Liver (tissue), 3 donors: Measurements from ENCODE around the gene RIMBP2.

ENCODE experiments used
- ATF3 ChIP-seq: IDR thresholded peaks from 2 replicates; pipeline ENCODE4 v1.6.1; 2016; ENCODE audit warnings: antibody characterized with exemption
- CTCF ChIP-seq: fragments of 150-350 bp; IDR thresholded peaks from 2 replicates; pipeline ENCODE4 v1.5.1; 2017; ENCODE audit warnings: improper control_type of control experiment, low read depth, low read length; ENCODE audit not compliant: missing input control
- EGR1 ChIP-seq, 2 donors: IDR thresholded peaks; 2 replicates each; pipeline ENCODE4 v1.6.1; 2016 to 2018; ENCODE audit warnings: antibody characterized with exemption in 2 of 2, low read depth in 2 of 2
- FOXA1 ChIP-seq: IDR thresholded peaks from 2 replicates; pipeline ENCODE4 v1.6.1; 2016; ENCODE audit warnings: antibody characterized with exemption
- GABPA ChIP-seq, 2 donors: IDR thresholded peaks in 1 of 2; conservative IDR thresholded peaks in 1 of 2; 2 replicates each; pipeline ENCODE4 v1.6.1; 2016; ENCODE audit warnings: antibody characterized with exemption in 2 of 2, mild to moderate bottlenecking in 1 of 2, moderate library complexity in 1 of 2
- HNF4G ChIP-seq: IDR thresholded peaks from 2 replicates; pipeline ENCODE4 v1.6.1; 2016; ENCODE audit warnings: antibody characterized with exemption
- MAX ChIP-seq: IDR thresholded peaks from 2 replicates; pipeline ENCODE4 v1.6.1; 2016; ENCODE audit warnings: antibody characterized with exemption
- RAD21 ChIP-seq, 2 donors: IDR thresholded peaks; 2 replicates each; pipeline ENCODE4 v1.6.1; 2016; ENCODE audit warnings: antibody characterized with exemption in 2 of 2, mild to moderate bottlenecking in 2 of 2
- SP1 ChIP-seq: IDR thresholded peaks from 2 replicates; pipeline ENCODE4 v1.6.1; 2018; ENCODE audit warnings: antibody characterized with exemption, mild to moderate bottlenecking
- TAF1 ChIP-seq: conservative IDR thresholded peaks from 2 replicates; pipeline ENCODE4 v1.6.1; 2016; ENCODE audit warnings: antibody characterized with exemption, mild to moderate bottlenecking
- YY1 ChIP-seq: IDR thresholded peaks from 2 replicates; pipeline ENCODE4 v1.6.1; 2016; ENCODE audit warnings: antibody characterized with exemption, mild to moderate bottlenecking
- ZBTB33 ChIP-seq: IDR thresholded peaks from 2 replicates; pipeline ENCODE4 v1.6.1; 2016; ENCODE audit warnings: antibody characterized with exemption
- donor health status: healthy.
- donor health status: healthy.

- TF ChIP-seq CTCF (no peak), FOXA1 (no peak), RAD21 (IDR thresholded peaks at IDR 0.05) (no peak), TAF1 (no peak), ZBTB33 (no peak), SP1 (no peak), HNF4G (no peak), MAX (no peak), EGR1 (IDR thresholded peaks at IDR 0.05; ENCODE audit: low read depth in 2 of 2) (no peak), GABPA (IDR thresholded peaks at IDR 0.05 in 1 of 2, conservative IDR thresholded peaks at IDR 0.05 in 1 of 2) (no peak), ATF3 (no peak), YY1 (no peak)
Measured at GRCh38 chr12:130764475-130765185, 48.5 kb upstream of the RIMBP2 start.
